ENCODE measurements around the gene FLRT2. TPM values are rescaled to one million over a fixed set of nuclear protein-coding genes. Genes with fewer than 3 reads are reported as not detected.

The FLRT2 gene
- total RNA-seq, 4 donors from 2014 or later = 2.5 to 13.0 (median 7.9) TPM

GRCh38 chr14:85587151-85587711 is 57.3 kb downstream of the FLRT2 start:
- no peak for DNase-seq (ENCODE audit: extremely low spot score)
- Histone ChIP-seq H3K9me3 (peaks cover 0 to 9% (median 0%) of the 10 kb centered on the region in 4 donors), H3K36me3 (no peaks in the 10 kb centered on the region), H3K4me1 (no peaks in the 10 kb centered on the region), H3K27me3 (no peaks in the 10 kb centered on the region), H3K27ac (replicated peaks in 1 of 4) (no peak overlapping the region), H3K4me3 (no peak overlapping the region)
- intact Hi-C loops (cut with DNase I) = no loop called here
- TF ChIP-seq POLR2AphosphoS5 (IDR thresholded peaks at IDR 0.05) = no peak
- TF ChIP-seq CTCF (IDR thresholded peaks at IDR 0.05) = no peak
- TF ChIP-seq POLR2A (IDR thresholded peaks at IDR 0.05; ENCODE audit: low read depth) = no peak
- no peak for TF ChIP-seq EP300 (IDR thresholded peaks at IDR 0.05)
- WGBS = 84% methylated on average over 6 of the region's 6 CpGs

- H3K4me1 ChIP-seq = no peaks in the 10 kb centered on the region
- TF ChIP-seq CTCF (IDR thresholded peaks at IDR 0.05) (no peak), EP300 (IDR thresholded peaks at IDR 0.05) (no peak), POLR2A (IDR thresholded peaks at IDR 0.05; ENCODE audit: low read depth) (no peak)
- DNase-seq (ENCODE audit: extremely low spot score) = no peak
- H3K36me3 ChIP-seq = no peaks in the 10 kb centered on the region
- H3K9me3 ChIP-seq = peaks cover 0 to 9% (median 0%) of the 10 kb centered on the region in 4 donors
- H3K4me3 ChIP-seq = no peak overlapping the region
- H3K27me3 ChIP-seq = no peaks in the 10 kb centered on the region
- no peak overlapping the region for H3K27ac ChIP-seq (replicated peaks in 1 of 4)
- intact Hi-C loops (cut with DNase I) = no loop called here
Observed at GRCh38 chr14:85590784-85591183, 60.8 kb downstream of the FLRT2 start.

GRCh38 chr14:85594217-85594616 is 64.3 kb downstream of the FLRT2 start:
- peaks cover 0 to 9% (median 0%) of the 10 kb centered on the region in 4 donors for H3K9me3 ChIP-seq
- H3K27ac ChIP-seq (replicated peaks in 1 of 4) = no peak overlapping the region
- H3K27me3 ChIP-seq = no peaks in the 10 kb centered on the region
- WGBS = 94% methylated on average over 3 of the region's 3 CpGs
- DNase-seq (ENCODE audit: extremely low spot score) = no peak
- no peaks in the 10 kb centered on the region for H3K4me1 ChIP-seq
- no peak for TF ChIP-seq POLR2A (IDR thresholded peaks at IDR 0.05; ENCODE audit: low read depth)
- TF ChIP-seq EP300 (IDR thresholded peaks at IDR 0.05) = no peak
- TF ChIP-seq POLR2AphosphoS5 (IDR thresholded peaks at IDR 0.05) = no peak
- TF ChIP-seq CTCF (IDR thresholded peaks at IDR 0.05) = no peak
- intact Hi-C loops (cut with DNase I) = no loop called here
- H3K36me3 ChIP-seq = no peaks in the 10 kb centered on the region
- H3K4me3 ChIP-seq = no peak overlapping the region

GRCh38 chr14:85595981-85596380 is 66.0 kb downstream of the FLRT2 start:
- Histone ChIP-seq H3K9me3 (no peaks in the 10 kb centered on the region), H3K4me3 (no peak overlapping the region), H3K27ac (replicated peaks in 1 of 4) (no peak overlapping the region), H3K27me3 (no peaks in the 10 kb centered on the region), H3K4me1 (no peaks in the 10 kb centered on the region), H3K36me3 (no peaks in the 10 kb centered on the region)
- 90% methylated on average over 10 of the region's 10 CpGs for WGBS
- no peak for DNase-seq (ENCODE audit: extremely low spot score)
- no peak for TF ChIP-seq POLR2A (IDR thresholded peaks at IDR 0.05; ENCODE audit: low read depth)
- no peak for TF ChIP-seq POLR2AphosphoS5 (IDR thresholded peaks at IDR 0.05)
- TF ChIP-seq CTCF (IDR thresholded peaks at IDR 0.05) = no peak
- intact Hi-C loops (cut with DNase I) = no loop called here

- Histone ChIP-seq H3K27ac (replicated peaks in 1 of 4) (no peak overlapping the region), H3K4me3 (no peak overlapping the region), H3K36me3 (no peaks in the 10 kb centered on the region), H3K4me1 (no peaks in the 10 kb centered on the region), H3K9me3 (no peaks in the 10 kb centered on the region), H3K27me3 (no peaks in the 10 kb centered on the region)
- WGBS = 93% methylated on average over 4 of the region's 4 CpGs
- intact Hi-C loops (cut with DNase I) = no loop called here
- DNase-seq (ENCODE audit: extremely low spot score) = no peak
- TF ChIP-seq POLR2AphosphoS5 (IDR thresholded peaks at IDR 0.05) = no peak
- no peak for TF ChIP-seq CTCF (IDR thresholded peaks at IDR 0.05)
- no peak for TF ChIP-seq EP300 (IDR thresholded peaks at IDR 0.05)
Observed at GRCh38 chr14:85596562-85596961, 66.6 kb downstream of the FLRT2 start.
